ENCODE results near the gene HOXD11. TPM values are rescaled to one million over a fixed set of nuclear protein-coding genes. Genes with fewer than 3 reads are reported as not detected.

HOXD11 gene
- total RNA-seq, 1 donor from 2014 or later, result not detected

- H3K27me3 Mint-ChIP-seq (ENCODE audit: unreplicated experiment), result peaks cover 51% of the 10 kb centered on the region
- no peak for TF ChIP-seq CTCF (IDR thresholded peaks at IDR 0.05; ENCODE audit: unreplicated experiment)
- no peaks in the 10 kb centered on the region for H3K9me3 Mint-ChIP-seq (ENCODE audit: unreplicated experiment)
- H3K4me1 Mint-ChIP-seq (ENCODE audit: unreplicated experiment), result peaks cover 22% of the 10 kb centered on the region
- DNase-seq (ENCODE audit: low spot score), result no peak
- no peak overlapping the region for H3K27ac Mint-ChIP-seq (ENCODE audit: unreplicated experiment)
- peak overlapping the region; percentile 76 for H3K4me3 Mint-ChIP-seq (ENCODE audit: unreplicated experiment)
- no peaks in the 10 kb centered on the region for H3K36me3 Mint-ChIP-seq (ENCODE audit: low read depth, unreplicated experiment)
These were observed 16.5 kb downstream of the HOXD11 start for GRCh38 chr2:176123411-176124109.

GRCh38 chr2:176124110-176124946 is 17.2 kb downstream of the HOXD11 start:
- no peaks in the 10 kb centered on the region for H3K9me3 Mint-ChIP-seq (ENCODE audit: unreplicated experiment)
- no peak overlapping the region for H3K27ac Mint-ChIP-seq (ENCODE audit: unreplicated experiment)
- peak overlapping the region; percentile 76 for H3K4me3 Mint-ChIP-seq (ENCODE audit: unreplicated experiment)
- no peak for TF ChIP-seq CTCF (IDR thresholded peaks at IDR 0.05; ENCODE audit: unreplicated experiment)
- DNase-seq (ENCODE audit: low spot score), result no peak
- peaks cover 24% of the 10 kb centered on the region for H3K4me1 Mint-ChIP-seq (ENCODE audit: unreplicated experiment)
- H3K36me3 Mint-ChIP-seq (ENCODE audit: low read depth, unreplicated experiment), result no peaks in the 10 kb centered on the region
- H3K27me3 Mint-ChIP-seq (ENCODE audit: unreplicated experiment), result peaks cover 49% of the 10 kb centered on the region

- Mint-ChIP-seq H3K9me3 (ENCODE audit: unreplicated experiment) (no peaks in the 10 kb centered on the region), H3K36me3 (ENCODE audit: low read depth, unreplicated experiment) (no peaks in the 10 kb centered on the region), H3K4me1 (ENCODE audit: unreplicated experiment) (peaks cover 24% of the 10 kb centered on the region), H3K27me3 (ENCODE audit: unreplicated experiment) (peaks cover 45% of the 10 kb centered on the region), H3K27ac (ENCODE audit: unreplicated experiment) (no peak overlapping the region), H3K4me3 (ENCODE audit: unreplicated experiment) (peak overlapping the region; percentile 33)
- TF ChIP-seq CTCF (IDR thresholded peaks at IDR 0.05; ENCODE audit: unreplicated experiment), result no peak
- DNase-seq (ENCODE audit: low spot score), result no peak
These were observed 18.1 kb downstream of the HOXD11 start for GRCh38 chr2:176124947-176125771.

- peaks cover 42% of the 10 kb centered on the region for H3K27me3 Mint-ChIP-seq (ENCODE audit: unreplicated experiment)
- H3K4me1 Mint-ChIP-seq (ENCODE audit: unreplicated experiment), result peaks cover 24% of the 10 kb centered on the region
- H3K9me3 Mint-ChIP-seq (ENCODE audit: unreplicated experiment), result no peaks in the 10 kb centered on the region
- no peaks in the 10 kb centered on the region for H3K36me3 Mint-ChIP-seq (ENCODE audit: low read depth, unreplicated experiment)
- H3K27ac Mint-ChIP-seq (ENCODE audit: unreplicated experiment), result no peak overlapping the region
- H3K4me3 Mint-ChIP-seq (ENCODE audit: unreplicated experiment), result no peak overlapping the region
- no peak for TF ChIP-seq CTCF (IDR thresholded peaks at IDR 0.05; ENCODE audit: unreplicated experiment)
- no peak for DNase-seq (ENCODE audit: low spot score)
These were observed 18.6 kb downstream of the HOXD11 start for GRCh38 chr2:176125772-176126054.
